ENCODE measurements around the gene TADA2B.

DNA sequence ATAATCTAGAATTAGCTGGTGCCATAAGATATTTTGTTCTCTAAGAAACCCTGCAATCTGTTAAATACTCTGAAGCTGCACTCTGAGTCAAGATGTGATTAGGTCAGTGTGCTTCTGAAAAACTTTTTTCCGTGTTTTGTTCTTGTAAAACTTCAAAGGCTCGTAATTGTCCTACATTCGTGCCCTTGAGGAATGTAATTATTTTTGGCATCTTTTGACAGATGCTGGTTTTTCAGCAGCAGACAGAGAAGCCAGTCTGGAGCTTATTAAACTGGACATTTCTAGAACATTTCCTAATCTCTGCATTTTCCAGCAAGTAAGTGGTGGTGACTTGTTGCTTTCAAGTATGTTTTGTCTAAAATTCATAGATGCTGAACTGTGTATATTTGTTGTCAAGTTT is 36.8 kb upstream of the TADA2B start:
- TF ChIP-seq, protein P1, sequence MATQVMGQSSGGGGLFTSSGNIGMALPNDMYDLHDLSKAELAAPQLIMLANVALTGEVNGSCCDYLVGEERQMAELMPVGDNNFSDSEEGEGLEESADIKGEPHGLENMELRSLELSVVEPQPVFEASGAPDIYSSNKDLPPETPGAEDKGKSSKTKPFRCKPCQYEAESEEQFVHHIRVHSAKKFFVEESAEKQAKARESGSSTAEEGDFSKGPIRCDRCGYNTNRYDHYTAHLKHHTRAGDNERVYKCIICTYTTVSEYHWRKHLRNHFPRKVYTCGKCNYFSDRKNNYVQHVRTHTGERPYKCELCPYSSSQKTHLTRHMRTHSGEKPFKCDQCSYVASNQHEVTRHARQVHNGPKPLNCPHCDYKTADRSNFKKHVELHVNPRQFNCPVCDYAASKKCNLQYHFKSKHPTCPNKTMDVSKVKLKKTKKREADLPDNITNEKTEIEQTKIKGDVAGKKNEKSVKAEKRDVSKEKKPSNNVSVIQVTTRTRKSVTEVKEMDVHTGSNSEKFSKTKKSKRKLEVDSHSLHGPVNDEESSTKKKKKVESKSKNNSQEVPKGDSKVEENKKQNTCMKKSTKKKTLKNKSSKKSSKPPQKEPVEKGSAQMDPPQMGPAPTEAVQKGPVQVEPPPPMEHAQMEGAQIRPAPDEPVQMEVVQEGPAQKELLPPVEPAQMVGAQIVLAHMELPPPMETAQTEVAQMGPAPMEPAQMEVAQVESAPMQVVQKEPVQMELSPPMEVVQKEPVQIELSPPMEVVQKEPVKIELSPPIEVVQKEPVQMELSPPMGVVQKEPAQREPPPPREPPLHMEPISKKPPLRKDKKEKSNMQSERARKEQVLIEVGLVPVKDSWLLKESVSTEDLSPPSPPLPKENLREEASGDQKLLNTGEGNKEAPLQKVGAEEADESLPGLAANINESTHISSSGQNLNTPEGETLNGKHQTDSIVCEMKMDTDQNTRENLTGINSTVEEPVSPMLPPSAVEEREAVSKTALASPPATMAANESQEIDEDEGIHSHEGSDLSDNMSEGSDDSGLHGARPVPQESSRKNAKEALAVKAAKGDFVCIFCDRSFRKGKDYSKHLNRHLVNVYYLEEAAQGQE (IDR thresholded peaks at IDR 0.05; ENCODE audit: low read depth, low read length): no peak
- TF ChIP-seq RAD21 (IDR thresholded peaks at IDR 0.05; ENCODE audit: insufficient read depth, low read depth, low read length) (no peak), ZNF384 (IDR thresholded peaks at IDR 0.05; ENCODE audit: borderline replicate concordance, low read depth, low read length) (no peak), POLR2AphosphoS5 (IDR thresholded peaks at IDR 0.05; ENCODE audit: low read length) (no peak), EZH2 (IDR thresholded peaks at IDR 0.05; ENCODE audit: borderline replicate concordance, control insufficient read depth, low read depth, low read length) (no peak), POLR2A (IDR thresholded peaks at IDR 0.05; ENCODE audit: low read depth, low read length) (no peak), STAT1 (conservative IDR thresholded peaks at IDR 0.05) (no peak)
- TF ChIP-seq, protein P2, sequence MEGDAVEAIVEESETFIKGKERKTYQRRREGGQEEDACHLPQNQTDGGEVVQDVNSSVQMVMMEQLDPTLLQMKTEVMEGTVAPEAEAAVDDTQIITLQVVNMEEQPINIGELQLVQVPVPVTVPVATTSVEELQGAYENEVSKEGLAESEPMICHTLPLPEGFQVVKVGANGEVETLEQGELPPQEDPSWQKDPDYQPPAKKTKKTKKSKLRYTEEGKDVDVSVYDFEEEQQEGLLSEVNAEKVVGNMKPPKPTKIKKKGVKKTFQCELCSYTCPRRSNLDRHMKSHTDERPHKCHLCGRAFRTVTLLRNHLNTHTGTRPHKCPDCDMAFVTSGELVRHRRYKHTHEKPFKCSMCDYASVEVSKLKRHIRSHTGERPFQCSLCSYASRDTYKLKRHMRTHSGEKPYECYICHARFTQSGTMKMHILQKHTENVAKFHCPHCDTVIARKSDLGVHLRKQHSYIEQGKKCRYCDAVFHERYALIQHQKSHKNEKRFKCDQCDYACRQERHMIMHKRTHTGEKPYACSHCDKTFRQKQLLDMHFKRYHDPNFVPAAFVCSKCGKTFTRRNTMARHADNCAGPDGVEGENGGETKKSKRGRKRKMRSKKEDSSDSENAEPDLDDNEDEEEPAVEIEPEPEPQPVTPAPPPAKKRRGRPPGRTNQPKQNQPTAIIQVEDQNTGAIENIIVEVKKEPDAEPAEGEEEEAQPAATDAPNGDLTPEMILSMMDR (IDR thresholded peaks at IDR 0.05 in 2 of 3, conservative IDR thresholded peaks at IDR 0.05 in 1 of 3; ENCODE audit: control insufficient read depth in 2 of 3, extremely low read depth in 1 of 3, insufficient read depth in 1 of 3, low read depth in 3 of 3, low read length in 3 of 3): no peak

All from GM12878 (cell line).